ENCODE data around the gene DHX35. TPM values are rescaled to one million over a fixed set of nuclear protein-coding genes. Genes with fewer than 3 reads are reported as not detected.

DHX35 gene
- total RNA-seq, 4 donors from 2014 or later, result 8.2 to 10.8 (median 9.3) TPM

- in situ Hi-C loops (cut with MboI; ENCODE audit: low sequenced_read_pairs in 4 of 4) (no loop called here), intact Hi-C loops (cut with DNase I; ENCODE audit: low total_unique reads) (no loop called here)
- DNase-seq, result no peak
- TF ChIP-seq POLR2A (IDR thresholded peaks at IDR 0.05) (no peak), CTCF (IDR thresholded peaks at IDR 0.05 in 4 of 5, conservative IDR thresholded peaks at IDR 0.05 in 1 of 5) (no peak)
- Histone ChIP-seq H3K4me3 (no peak overlapping the region), H3K9me3 (no peaks in the 10 kb centered on the region), H3K4me1 (peaks cover 0 to 5% of the 10 kb centered on the region in 2 donors), H3K27me3 (no peaks in the 10 kb centered on the region), H3K27ac (no peak overlapping the region), H3K36me3 (peaks cover 0 to 20% of the 10 kb centered on the region in 2 donors)
- ATAC-seq, result no peak
These were observed 83.5 kb downstream of the DHX35 start for GRCh38 chr20:39045676-39046075.

GRCh38 chr20:39047417-39047985 lies 85.4 kb downstream of the DHX35 start:
- H3K9me3 ChIP-seq, result no peaks in the 10 kb centered on the region
- H3K4me1 ChIP-seq, result peaks cover 0 to 5% of the 10 kb centered on the region in 2 donors
- H3K4me3 ChIP-seq, result no peak overlapping the region
- in situ Hi-C loops (cut with MboI; ENCODE audit: low sequenced_read_pairs in 4 of 4) (no loop called here), intact Hi-C loops (cut with DNase I; ENCODE audit: low total_unique reads) (no loop called here)
- no peak for ATAC-seq
- H3K36me3 ChIP-seq, result peaks cover 0 to 9% of the 10 kb centered on the region in 2 donors
- DNase-seq, result no peak
- no peaks in the 10 kb centered on the region for H3K27me3 ChIP-seq
- no peak for TF ChIP-seq POLR2A (IDR thresholded peaks at IDR 0.05)
- TF ChIP-seq CTCF (IDR thresholded peaks at IDR 0.05 in 4 of 5, conservative IDR thresholded peaks at IDR 0.05 in 1 of 5), result no peak
- no peak overlapping the region for H3K27ac ChIP-seq

DNA sequence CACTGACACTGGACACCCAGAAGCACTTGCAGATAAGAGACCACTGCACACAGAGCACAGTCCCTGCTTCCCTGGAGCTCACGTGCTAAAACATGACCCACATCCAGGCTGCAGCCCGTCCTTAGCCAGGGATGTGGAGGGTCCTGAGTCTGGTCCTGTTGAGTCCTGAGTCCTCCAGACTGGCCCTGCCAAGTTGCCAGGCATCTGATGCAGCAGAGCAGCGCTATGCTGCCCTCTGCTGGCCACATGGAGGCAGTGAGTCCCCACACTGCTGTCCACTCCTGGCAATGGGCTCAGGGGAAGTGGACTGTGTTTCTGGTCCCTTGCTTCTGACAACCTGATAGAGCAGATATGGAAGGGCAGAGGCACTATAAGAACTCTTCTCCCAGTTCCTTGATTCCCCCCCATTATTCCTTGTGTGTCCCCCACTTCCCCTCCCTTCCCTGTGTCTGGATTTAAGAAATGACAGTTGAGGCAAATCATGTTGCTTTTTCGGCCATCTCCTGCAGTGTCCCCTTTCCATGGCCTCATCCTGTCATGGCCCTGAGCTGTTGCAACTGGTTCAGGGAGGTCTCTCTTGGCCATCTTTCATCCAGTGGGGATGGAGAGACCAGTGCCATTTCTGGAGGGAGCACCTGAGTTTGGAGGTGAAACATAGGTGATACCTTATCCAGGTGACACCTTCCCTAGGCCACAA lies 86.0 kb downstream of the DHX35 start:
- intact Hi-C loops (cut with DNase I; ENCODE audit: low total_unique reads), result loop anchor here (1.0 kb wide), 1 partner anchor 122 kb away; the partner anchor contains the start of gene FAM83D
- peaks cover 0 to 3% of the 10 kb centered on the region in 2 donors for H3K36me3 ChIP-seq

DNA sequence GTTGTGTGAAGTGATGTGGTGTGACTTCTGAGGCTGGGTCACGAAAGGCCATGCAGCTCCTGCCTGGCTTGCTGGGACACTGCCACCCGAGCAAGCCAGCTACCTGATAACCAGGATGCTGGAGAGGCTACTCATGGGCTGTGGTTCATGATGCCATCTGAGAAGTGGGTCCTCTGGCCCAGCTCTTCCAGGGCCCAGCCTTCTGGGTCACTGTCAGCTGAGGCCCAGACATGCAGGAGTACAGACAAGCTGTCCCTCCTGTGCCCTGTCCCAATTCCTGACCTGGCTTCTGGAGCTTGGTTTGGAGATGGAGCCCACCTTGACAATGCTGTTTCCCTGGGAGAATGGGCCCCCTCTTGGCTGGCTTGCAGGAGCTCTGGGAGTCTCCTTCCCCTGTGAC lies 87.0 kb downstream of the DHX35 start:
- peaks cover 0 to 5% of the 10 kb centered on the region in 2 donors for H3K4me1 ChIP-seq
- intact Hi-C loops (cut with DNase I; ENCODE audit: low total_unique reads) (no loop called here), in situ Hi-C loops (cut with MboI; ENCODE audit: low sequenced_read_pairs in 4 of 4) (no loop called here)
- no peaks in the 10 kb centered on the region for H3K27me3 ChIP-seq
- H3K4me3 ChIP-seq, result peak overlapping the region in 2 of 4 donors; percentile 63 to 83
- DNase-seq (no peak), ATAC-seq (no peak)
- no peak overlapping the region for H3K27ac ChIP-seq
- no peak for TF ChIP-seq POLR2A (IDR thresholded peaks at IDR 0.05)
- TF ChIP-seq CTCF (IDR thresholded peaks at IDR 0.05 in 4 of 5, conservative IDR thresholded peaks at IDR 0.05 in 1 of 5), result no peak
- no peaks in the 10 kb centered on the region for H3K36me3 ChIP-seq
- no peaks in the 10 kb centered on the region for H3K9me3 ChIP-seq

More for the DNA sequence above, 86.0 kb downstream of the DHX35 start:
- H3K27me3 ChIP-seq, result no peaks in the 10 kb centered on the region
- no peak overlapping the region for H3K27ac ChIP-seq
- TF ChIP-seq CTCF (IDR thresholded peaks at IDR 0.05 in 4 of 5, conservative IDR thresholded peaks at IDR 0.05 in 1 of 5) (peak; percentile 57 to 95 (median 85)), POLR2A (IDR thresholded peaks at IDR 0.05) (no peak)
- ATAC-seq (peak; percentile 57 to 69), DNase-seq (peak; percentile 31 to 61)
- no peak overlapping the region for H3K4me3 ChIP-seq
- no peaks in the 10 kb centered on the region for H3K9me3 ChIP-seq
- H3K4me1 ChIP-seq, result peaks cover 0 to 5% of the 10 kb centered on the region in 2 donors
- in situ Hi-C loops (cut with MboI; ENCODE audit: low sequenced_read_pairs in 4 of 4), result no loop called here

All from gastrocnemius medialis (tissue), 4 donors.